ENCODE results near the gene MSRB3. TPM values are rescaled to one million over a fixed set of nuclear protein-coding genes. Genes with fewer than 3 reads are reported as not detected.

Gene MSRB3
- 3.7 and 5.4 TPM in 2 replicates for total RNA-seq (ENCODE audit: low replicate concordance)

- Histone ChIP-seq H3K4me3 (peak within 1 kb of the TSS; percentile 61), H4K20me1 (ENCODE audit: low read depth) (no peaks in the 10 kb centered on the region), H2AFZ (replicated peaks) (peak within 1 kb of the TSS; percentile 80), H3F3A (ENCODE audit: low read depth) (peaks cover 19% of the 10 kb centered on the region), H3K9me3 (ENCODE audit: low read depth) (no peaks in the 10 kb centered on the region), H3K79me2 (ENCODE audit: low read depth) (no peaks in the 10 kb centered on the region), H3K9ac (peak within 1 kb of the TSS; percentile 6), H3K4me2 (peak within 1 kb of the TSS; percentile 85), H3K27ac (peak within 1 kb of the TSS; percentile 36), H3K4me1 (no peaks in the 10 kb centered on the region), H3K27me3 (peaks cover 29% of the 10 kb centered on the region), H3K36me3 (no peaks in the 10 kb centered on the region)
- TF ChIP-seq EZH2phosphoT487 (IDR thresholded peaks at IDR 0.05) (no peak), EZH2 (IDR thresholded peaks at IDR 0.05) (peak; percentile 60), CTCF (IDR thresholded peaks at IDR 0.05) (peak; percentile 37)
- Mint-ChIP-seq H3K4me1 (peaks cover 19% of the 10 kb centered on the region), H3K27ac (peak within 1 kb of the TSS; percentile 97), H3K36me3 (no peaks in the 10 kb centered on the region), H3K9me3 (no peaks in the 10 kb centered on the region), H3K27me3 (ENCODE audit: insufficient read depth, low read depth) (peaks cover 8% of the 10 kb centered on the region), H3K4me3 (peak within 1 kb of the TSS; percentile 88)
- DNase-seq (ENCODE audit: low spot score), result peak; percentile 92
These were observed at the start of gene MSRB3 for GRCh38 chr12:65278576-65279368. MSRB3 (plus strand) TSS chr12:65278683; CDS start chr12:65308580, 29,897 bp downstream.

- Mint-ChIP-seq H3K4me1 (peaks cover 2% of the 10 kb centered on the region), H3K27me3 (ENCODE audit: insufficient read depth, low read depth) (no peaks in the 10 kb centered on the region), H3K9me3 (peaks cover 37% of the 10 kb centered on the region), H3K36me3 (peaks cover 43% of the 10 kb centered on the region), H3K27ac (no peak overlapping the region), H3K4me3 (no peak overlapping the region)
- Histone ChIP-seq H3K36me3 (no peaks in the 10 kb centered on the region), H3K4me2 (no peak overlapping the region), H2AFZ (replicated peaks) (no peak overlapping the region), H3K27ac (no peak overlapping the region), H3K27me3 (no peaks in the 10 kb centered on the region), H4K20me1 (ENCODE audit: low read depth) (no peaks in the 10 kb centered on the region), H3K4me1 (peaks cover 7% of the 10 kb centered on the region), H3F3A (ENCODE audit: low read depth) (no peaks in the 10 kb centered on the region), H3K9me3 (ENCODE audit: low read depth) (peaks cover 9% of the 10 kb centered on the region), H3K4me3 (no peak overlapping the region), H3K79me2 (ENCODE audit: low read depth) (no peaks in the 10 kb centered on the region), H3K9ac (no peak overlapping the region)
- TF ChIP-seq EZH2 (IDR thresholded peaks at IDR 0.05) (no peak), CTCF (IDR thresholded peaks at IDR 0.05) (no peak), EZH2phosphoT487 (IDR thresholded peaks at IDR 0.05) (no peak)
- no peak for DNase-seq (ENCODE audit: low spot score)
These were observed 49.0 kb upstream of the MSRB3 start for GRCh38 chr12:65229441-65229840.

GRCh38 chr12:65232476-65233077 lies 45.9 kb upstream of the MSRB3 start:
- H3K9ac ChIP-seq, result no peak overlapping the region
- H3K4me1 ChIP-seq, result peaks cover 8% of the 10 kb centered on the region
- no peak overlapping the region for H3K4me2 ChIP-seq
- H3K9me3 ChIP-seq (ENCODE audit: low read depth), result peaks cover 9% of the 10 kb centered on the region
- peak; percentile 53 for TF ChIP-seq CTCF (IDR thresholded peaks at IDR 0.05)
- no peak for TF ChIP-seq EZH2phosphoT487 (IDR thresholded peaks at IDR 0.05)
- no peak for DNase-seq (ENCODE audit: low spot score)
- H3K36me3 ChIP-seq, result no peaks in the 10 kb centered on the region
- Mint-ChIP-seq H3K36me3 (peaks cover 23% of the 10 kb centered on the region), H3K4me1 (peaks cover 2% of the 10 kb centered on the region), H3K27me3 (ENCODE audit: insufficient read depth, low read depth) (no peaks in the 10 kb centered on the region), H3K4me3 (no peak overlapping the region), H3K9me3 (peaks cover 24% of the 10 kb centered on the region), H3K27ac (no peak overlapping the region)
- no peaks in the 10 kb centered on the region for H4K20me1 ChIP-seq (ENCODE audit: low read depth)
- no peak overlapping the region for H3K27ac ChIP-seq
- H2AFZ ChIP-seq (replicated peaks), result no peak overlapping the region
- no peak overlapping the region for H3K4me3 ChIP-seq
- H3K79me2 ChIP-seq (ENCODE audit: low read depth), result no peaks in the 10 kb centered on the region
- no peaks in the 10 kb centered on the region for H3K27me3 ChIP-seq
- no peaks in the 10 kb centered on the region for H3F3A ChIP-seq (ENCODE audit: low read depth)
